ENCODE measurements around the gene DHFR.

DHFR gene

GRCh38 chr5:80615266-80615914 is 39.4 kb downstream of the DHFR start:
- no peak for TF ChIP-seq TCF12 (IDR thresholded peaks at IDR 0.05; ENCODE audit: low read depth)
- no peak for TF ChIP-seq CEBPB (IDR thresholded peaks at IDR 0.05)
- no peak for TF ChIP-seq EGR1 (IDR thresholded peaks at IDR 0.05)

GRCh38 chr5:80609692-80610091 is 45.1 kb downstream of the DHFR start:
- TF ChIP-seq RAD21 (IDR thresholded peaks at IDR 0.05; ENCODE audit: low read depth) (no peak), YY1 (IDR thresholded peaks at IDR 0.05; ENCODE audit: low read depth) (no peak)

GRCh38 chr5:80608731-80609130 is 46.1 kb downstream of the DHFR start:
- TF ChIP-seq MAX (IDR thresholded peaks at IDR 0.05) (no peak), REST (IDR thresholded peaks at IDR 0.05; ENCODE audit: low read depth) (no peak), TEAD4 (IDR thresholded peaks at IDR 0.05) (no peak), EP300 (IDR thresholded peaks at IDR 0.05; ENCODE audit: borderline replicate concordance) (no peak), NFIC (IDR thresholded peaks at IDR 0.05) (no peak), TAF1 (IDR thresholded peaks at IDR 0.05; ENCODE audit: low read depth) (no peak), FOXM1 (IDR thresholded peaks at IDR 0.05; ENCODE audit: borderline replicate concordance, low read depth) (no peak), TCF12 (IDR thresholded peaks at IDR 0.05; ENCODE audit: low read depth) (no peak), EGR1 (IDR thresholded peaks at IDR 0.05) (no peak), USF1 (IDR thresholded peaks at IDR 0.05) (no peak), ZBTB7A (IDR thresholded peaks at IDR 0.05; ENCODE audit: low read depth) (no peak), YY1 (IDR thresholded peaks at IDR 0.05; ENCODE audit: low read depth) (no peak), RAD21 (IDR thresholded peaks at IDR 0.05; ENCODE audit: low read depth) (no peak), CREB1 (IDR thresholded peaks at IDR 0.05; ENCODE audit: low read depth) (no peak), CEBPB (IDR thresholded peaks at IDR 0.05) (no peak)

- TF ChIP-seq CEBPB (IDR thresholded peaks at IDR 0.05), result no peak
- TF ChIP-seq ZBTB7A (IDR thresholded peaks at IDR 0.05; ENCODE audit: low read depth), result no peak
- TF ChIP-seq TAF1 (IDR thresholded peaks at IDR 0.05; ENCODE audit: low read depth), result no peak
- no peak for TF ChIP-seq YY1 (IDR thresholded peaks at IDR 0.05; ENCODE audit: low read depth)
- no peak for TF ChIP-seq USF1 (IDR thresholded peaks at IDR 0.05)
- TF ChIP-seq FOXM1 (IDR thresholded peaks at IDR 0.05; ENCODE audit: borderline replicate concordance, low read depth), result no peak
- no peak for TF ChIP-seq REST (IDR thresholded peaks at IDR 0.05; ENCODE audit: low read depth)
- no peak for TF ChIP-seq EGR1 (IDR thresholded peaks at IDR 0.05)
- TF ChIP-seq TEAD4 (IDR thresholded peaks at IDR 0.05), result no peak
- no peak for TF ChIP-seq EP300 (IDR thresholded peaks at IDR 0.05; ENCODE audit: borderline replicate concordance)
- TF ChIP-seq NFIC (IDR thresholded peaks at IDR 0.05), result no peak
- no peak for TF ChIP-seq TCF12 (IDR thresholded peaks at IDR 0.05; ENCODE audit: low read depth)
- no peak for TF ChIP-seq RAD21 (IDR thresholded peaks at IDR 0.05; ENCODE audit: low read depth)
- TF ChIP-seq MAX (IDR thresholded peaks at IDR 0.05), result no peak
- no peak for TF ChIP-seq CREB1 (IDR thresholded peaks at IDR 0.05; ENCODE audit: low read depth)
Observed at GRCh38 chr5:80607832-80608231, 47.0 kb downstream of the DHFR start.

- no peak for TF ChIP-seq RAD21 (IDR thresholded peaks at IDR 0.05; ENCODE audit: low read depth)
- no peak for TF ChIP-seq ZBTB7A (IDR thresholded peaks at IDR 0.05; ENCODE audit: low read depth)
- no peak for TF ChIP-seq MAX (IDR thresholded peaks at IDR 0.05)
- no peak for TF ChIP-seq EGR1 (IDR thresholded peaks at IDR 0.05)
- no peak for TF ChIP-seq TEAD4 (IDR thresholded peaks at IDR 0.05)
- TF ChIP-seq NFIC (IDR thresholded peaks at IDR 0.05), result no peak
- no peak for TF ChIP-seq CREB1 (IDR thresholded peaks at IDR 0.05; ENCODE audit: low read depth)
- no peak for TF ChIP-seq EP300 (IDR thresholded peaks at IDR 0.05; ENCODE audit: borderline replicate concordance)
- TF ChIP-seq CEBPB (IDR thresholded peaks at IDR 0.05), result no peak
- no peak for TF ChIP-seq YY1 (IDR thresholded peaks at IDR 0.05; ENCODE audit: low read depth)
- no peak for TF ChIP-seq REST (IDR thresholded peaks at IDR 0.05; ENCODE audit: low read depth)
- TF ChIP-seq TCF12 (IDR thresholded peaks at IDR 0.05; ENCODE audit: low read depth), result no peak
- TF ChIP-seq USF1 (IDR thresholded peaks at IDR 0.05), result no peak
- no peak for TF ChIP-seq TAF1 (IDR thresholded peaks at IDR 0.05; ENCODE audit: low read depth)
Observed at GRCh38 chr5:80607343-80607742, 47.4 kb downstream of the DHFR start.

Measured in Ishikawa (cell line).